Neuronal stem cell (in vitro differentiated cells): ENCODE data around the gene ZBTB39.

Experiments
- DNase-seq: peaks from one replicate; pipeline ENCODE4 v3.0.0-alpha.2; 2013; ENCODE audit warnings: low spot score
- H2AFZ ChIP-seq: one replicate; pipeline ENCODE4 v1.6.1; 2013; ENCODE audit warnings: mild to moderate bottlenecking, low read length, inconsistent platforms
- H2AK5ac ChIP-seq: 2 replicates; pipeline ENCODE4 v1.6.1; 2013; ENCODE audit warnings: low read depth, mild to moderate bottlenecking, inconsistent platforms, low read length, moderate library complexity, mixed read lengths
- H2BK120ac ChIP-seq: 2 replicates; pipeline ENCODE4 v1.6.1; 2013; ENCODE audit warnings: low read depth, mild to moderate bottlenecking, inconsistent platforms, low read length, moderate library complexity, mixed read lengths
- H2BK12ac ChIP-seq: one replicate; pipeline ENCODE4 v1.6.1; 2013; ENCODE audit warnings: low read length, inconsistent platforms
- H2BK15ac ChIP-seq: 2 replicates; pipeline ENCODE4 v1.6.1; 2013; ENCODE audit warnings: mild to moderate bottlenecking, low read length, inconsistent platforms, mixed read lengths
- H2BK5ac ChIP-seq: one replicate; pipeline ENCODE4 v1.6.1; 2013; ENCODE audit warnings: inconsistent platforms, mild to moderate bottlenecking, low read length, moderate library complexity
- H3K14ac ChIP-seq: one replicate; pipeline ENCODE4 v1.6.1; 2013; ENCODE audit warnings: low read length, inconsistent platforms
- H3K18ac ChIP-seq: 2 replicates; pipeline ENCODE4 v1.6.1; 2013; ENCODE audit warnings: low read length, inconsistent platforms
- H3K23ac ChIP-seq: 2 replicates; pipeline ENCODE4 v1.6.1; 2013; ENCODE audit warnings: low read depth, mild to moderate bottlenecking, mixed read lengths, low read length, inconsistent platforms; ENCODE audit not compliant: poor library complexity
- H3K27ac ChIP-seq: replicated peaks from 3 replicates; pipeline ENCODE4 v1.5.1; 2013; ENCODE audit warnings: low read length, inconsistent platforms
- H3K27me3 ChIP-seq, 3 experiments: 2 replicates each; pipeline ENCODE4 v1.6.1; 2013; ENCODE audit warnings: low read length in 3 of 3, mild to moderate bottlenecking in 2 of 3, inconsistent platforms in 1 of 3, low read depth in 1 of 3, mixed read lengths in 1 of 3, moderate library complexity in 1 of 3; ENCODE audit not compliant: control insufficient read depth in 3 of 3, insufficient read depth in 3 of 3
- H3K36me3 ChIP-seq, 2 donors: replicated peaks in 1 of 2; 2 replicates each; pipeline ENCODE4 v1.6.1; 2013; ENCODE audit warnings: low read length in 2 of 2; ENCODE audit not compliant: control insufficient read depth in 2 of 2, insufficient read depth in 2 of 2
- H3K4ac ChIP-seq: 2 replicates; pipeline ENCODE4 v1.6.1; 2013; ENCODE audit warnings: inconsistent platforms, mild to moderate bottlenecking, low read length, moderate library complexity
- H3K4me1 ChIP-seq, 2 donors: 1 replicate in 1 of 2; 2 replicates in 1 of 2; pipeline ENCODE4 v1.6.1; 2013; ENCODE audit warnings: low read length in 2 of 2, low read depth in 1 of 2; ENCODE audit not compliant: control insufficient read depth in 2 of 2, insufficient read depth in 1 of 2
- H3K4me2 ChIP-seq: one replicate; pipeline ENCODE4 v1.6.1; 2013; ENCODE audit warnings: mild to moderate bottlenecking, low read length, inconsistent platforms; ENCODE audit not compliant: insufficient read depth, poor library complexity, severe bottlenecking
- H3K4me3 ChIP-seq, 2 donors: 2 replicates each; pipeline ENCODE4 v1.5.1; 2013; ENCODE audit warnings: low read length in 2 of 2, mild to moderate bottlenecking in 2 of 2, inconsistent platforms in 1 of 2, moderate library complexity in 1 of 2
- H3K79me1 ChIP-seq: one replicate; pipeline ENCODE4 v1.6.1; 2013; ENCODE audit warnings: low read depth, mild to moderate bottlenecking, inconsistent platforms, low read length, moderate library complexity
- H3K9ac ChIP-seq: one replicate; pipeline ENCODE4 v1.6.1; 2013; ENCODE audit warnings: mild to moderate bottlenecking, low read depth, low read length, inconsistent platforms; ENCODE audit not compliant: poor library complexity
- H3K9me3 ChIP-seq, 2 donors: replicated peaks in 1 of 2; 2 replicates each; pipeline versions ENCODE3 to v1.6.1; 2013; ENCODE audit warnings: low read length in 2 of 2, mild to moderate bottlenecking in 2 of 2, inconsistent platforms in 1 of 2, low read depth in 1 of 2, mixed read lengths in 1 of 2, moderate library complexity in 1 of 2; ENCODE audit not compliant: control insufficient read depth in 2 of 2, insufficient read depth in 1 of 2
- H4K8ac ChIP-seq: one replicate; pipeline ENCODE4 v1.6.1; 2013; ENCODE audit warnings: low read depth, mild to moderate bottlenecking, inconsistent platforms, low read length, moderate library complexity
- H4K91ac ChIP-seq: one replicate; pipeline ENCODE4 v1.6.1; 2013; ENCODE audit warnings: low read length, low read depth, mild to moderate bottlenecking, inconsistent platforms; ENCODE audit not compliant: poor library complexity
- WGBS, 2 donors: extraction: QIAGEN DNeasy Blood & Tissue Kit; methylation state at CpG; one replicate each; pipeline ENCODE4 v1.1.7; 2013; ENCODE audit warnings: missing lambda C conversion rate in 2 of 2, mixed read lengths in 1 of 2; ENCODE audit not compliant: insufficient read length in 2 of 2, insufficient replicate concordance in 1 of 2; ENCODE audit errors: extremely low coverage in 2 of 2; 5-methylcytosine and 5-hydroxymethylcytosine counted together

Gene ZBTB39

DNA sequence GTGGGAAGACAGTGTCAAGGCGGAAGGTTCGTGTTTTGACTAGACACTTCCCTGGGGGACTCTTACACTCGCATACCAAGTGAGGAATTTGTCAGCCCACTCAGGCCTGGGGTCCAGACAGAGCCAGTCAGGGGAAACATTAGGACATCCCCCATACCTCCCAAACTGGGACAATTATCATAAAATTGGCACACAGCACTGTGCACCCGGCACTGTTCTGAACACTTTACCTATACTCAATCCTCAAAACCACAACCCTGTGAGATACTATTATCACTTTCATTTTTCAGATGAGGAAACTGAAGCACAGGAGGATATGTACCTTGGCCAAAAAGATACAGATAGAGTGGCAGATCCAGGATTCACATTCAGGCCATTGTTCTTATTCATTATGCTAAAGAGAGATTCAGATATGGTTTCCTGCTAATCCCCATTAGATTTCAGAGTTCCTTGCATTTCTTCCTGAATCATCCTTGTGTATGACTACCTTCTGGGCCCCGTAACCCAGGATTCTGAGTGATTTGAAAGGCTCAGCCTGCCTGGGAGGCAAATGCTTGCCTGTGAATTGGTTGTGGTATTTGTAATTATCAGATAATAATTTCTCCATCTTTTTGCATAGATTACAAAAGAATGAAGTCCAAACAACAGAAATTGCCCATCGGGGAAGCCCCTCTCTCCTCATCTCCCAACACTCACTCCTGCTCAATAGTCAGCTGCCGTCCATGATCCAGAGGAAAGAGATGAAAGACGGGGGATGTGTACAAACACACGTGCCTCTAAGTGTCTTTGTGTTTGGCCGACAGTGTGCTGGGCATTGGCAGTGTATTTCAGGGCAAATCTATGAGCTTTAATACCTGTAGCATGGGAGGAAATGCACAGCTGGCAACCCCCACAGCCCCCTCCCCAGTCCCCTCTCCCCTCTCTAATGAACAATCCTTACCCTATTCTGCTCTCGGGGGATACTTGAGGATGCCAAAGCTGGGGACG is 5.4 kb upstream of the ZBTB39 start:
- Histone ChIP-seq H2AFZ (no peak overlapping the region), H2BK120ac (no peak overlapping the region), H3K18ac (no peak overlapping the region), H4K8ac (no peak overlapping the region), H3K23ac (no peak overlapping the region), H2BK15ac (no peak overlapping the region), H4K91ac (no peak overlapping the region), H3K4me3 (no peak overlapping the region), H3K4me2 (no peak overlapping the region), H3K9me3 (no peaks in the 10 kb centered on the region), H2BK5ac (no peak overlapping the region), H3K9ac (no peak overlapping the region), H2AK5ac (no peak overlapping the region), H3K36me3 (no peaks in the 10 kb centered on the region), H3K4ac (no peak overlapping the region), H3K27me3 (peaks cover 0 to 52% (median 0%) of the 10 kb centered on the region in 3 experiments), H3K14ac (no peak overlapping the region), H3K79me1 (no peaks in the 10 kb centered on the region), H2BK12ac (no peak overlapping the region), H3K27ac (no peak overlapping the region), H3K4me1 (peaks cover 4 to 11% of the 10 kb centered on the region in 2 donors)
- no peak for DNase-seq
- WGBS, 2 donors, result no CpG with 5 or more reads among the region's 12 CpGs

- no peak overlapping the region for H3K4me2 ChIP-seq
- no peak overlapping the region for H3K23ac ChIP-seq
- H3K9me3 ChIP-seq, result no peaks in the 10 kb centered on the region
- H2BK5ac ChIP-seq, result no peak overlapping the region
- H2AFZ ChIP-seq, result no peak overlapping the region
- no peak overlapping the region for H3K4ac ChIP-seq
- H3K18ac ChIP-seq, result no peak overlapping the region
- H2BK12ac ChIP-seq, result no peak overlapping the region
- no peak for DNase-seq
- H3K9ac ChIP-seq, result no peak overlapping the region
- H2AK5ac ChIP-seq, result no peak overlapping the region
- no peak overlapping the region for H4K91ac ChIP-seq
- no peak overlapping the region for H3K14ac ChIP-seq
- H3K27me3 ChIP-seq, result peaks cover 0 to 47% (median 0%) of the 10 kb centered on the region in 3 experiments
- H3K4me1 ChIP-seq, result peaks cover 0 to 8% of the 10 kb centered on the region in 2 donors
- H3K36me3 ChIP-seq, result no peaks in the 10 kb centered on the region
- WGBS, 2 donors, result no CpG with 5 or more reads among the region's 4 CpGs
- no peak overlapping the region for H4K8ac ChIP-seq
- no peak overlapping the region for H3K4me3 ChIP-seq
- H3K79me1 ChIP-seq, result peaks cover 3% of the 10 kb centered on the region
- H2BK120ac ChIP-seq, result no peak overlapping the region
- no peak overlapping the region for H3K27ac ChIP-seq
- H2BK15ac ChIP-seq, result no peak overlapping the region
Observed at GRCh38 chr12:57010627-57011247, 4.4 kb upstream of the ZBTB39 start.

GRCh38 chr12:57009949-57010626 is 3.7 kb upstream of the ZBTB39 start:
- H3K27me3 ChIP-seq, result peaks cover 0 to 40% (median 0%) of the 10 kb centered on the region in 3 experiments
- no peak overlapping the region for H3K27ac ChIP-seq
- H3K4me3 ChIP-seq, result no peak overlapping the region
- no peak overlapping the region for H2AK5ac ChIP-seq
- DNase-seq, result no peak
- no peak overlapping the region for H4K8ac ChIP-seq
- no peak overlapping the region for H3K4ac ChIP-seq
- H2BK15ac ChIP-seq, result no peak overlapping the region
- no peak overlapping the region for H2BK5ac ChIP-seq
- H3K9me3 ChIP-seq, result no peaks in the 10 kb centered on the region
- H3K18ac ChIP-seq, result no peak overlapping the region
- no peak overlapping the region for H2BK12ac ChIP-seq
- H3K4me1 ChIP-seq, result peaks cover 0 to 13% of the 10 kb centered on the region in 2 donors
- H3K14ac ChIP-seq, result no peak overlapping the region
- H2BK120ac ChIP-seq, result no peak overlapping the region
- H3K9ac ChIP-seq, result no peak overlapping the region
- H3K79me1 ChIP-seq, result peaks cover 5% of the 10 kb centered on the region
- no peak overlapping the region for H3K4me2 ChIP-seq
- H3K23ac ChIP-seq, result no peak overlapping the region
- no CpG with 5 or more reads among the region's 5 CpGs for WGBS, 2 donors
- no peak overlapping the region for H4K91ac ChIP-seq
- H3K36me3 ChIP-seq, result peaks cover 0 to 2% of the 10 kb centered on the region in 2 donors
- no peak overlapping the region for H2AFZ ChIP-seq

DNA sequence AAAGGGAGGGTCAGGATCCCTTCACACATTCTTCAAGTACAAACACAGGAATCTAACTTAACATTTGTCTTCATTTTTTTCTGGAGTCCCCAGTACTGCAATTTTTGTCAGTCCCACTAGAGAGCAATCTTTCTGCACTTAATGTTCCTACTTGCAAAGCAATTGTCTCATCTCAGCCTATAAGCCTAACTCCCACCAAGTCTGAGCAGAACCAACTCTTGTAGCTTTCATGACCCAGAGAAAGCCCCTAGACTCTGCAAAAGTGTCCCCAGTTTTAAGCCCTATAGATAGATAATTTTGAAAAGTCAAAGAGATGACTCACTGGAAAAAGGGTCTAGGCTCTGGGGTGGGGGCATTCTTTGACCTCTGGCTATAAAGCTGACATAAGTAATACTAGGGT is 1.8 kb upstream of the ZBTB39 start:
- Histone ChIP-seq H4K8ac (no peak overlapping the region), H3K79me1 (peaks cover 13% of the 10 kb centered on the region)
- DNase-seq, result peak; percentile 23

More for the DNA sequence above, 1.8 kb upstream of the ZBTB39 start:
- Histone ChIP-seq H3K9me3 (no peaks in the 10 kb centered on the region), H2AFZ (peak overlapping the region; percentile 62), H2AK5ac (no peak overlapping the region), H3K36me3 (peaks cover 13 to 21% of the 10 kb centered on the region in 2 donors), H3K23ac (no peak overlapping the region), H3K4me3 (no peak overlapping the region), H2BK5ac (no peak overlapping the region), H3K4ac (no peak overlapping the region), H3K4me2 (no peak overlapping the region), H3K27ac (no peak overlapping the region), H3K27me3 (peaks cover 0 to 23% (median 0%) of the 10 kb centered on the region in 3 experiments), H2BK12ac (no peak overlapping the region), H2BK15ac (no peak overlapping the region), H4K91ac (no peak overlapping the region), H3K9ac (no peak overlapping the region), H2BK120ac (no peak overlapping the region), H3K4me1 (peaks cover 0 to 13% of the 10 kb centered on the region in 2 donors), H3K18ac (no peak overlapping the region), H3K14ac (no peak overlapping the region)
